SK-N-SH treated with all-trans-retinoic acid at 6 μM for 48 hours (cell line): Measurements from ENCODE around the gene SLC39A3.

Source experiments
- ARNTL ChIP-seq: fragments of 450-650 bp; formaldehyde crosslinking; IDR thresholded peaks from 2 replicates; pipeline ENCODE4 v1.5.0; 2020; ENCODE audit warnings: low read depth, mild to moderate bottlenecking, moderate library complexity, borderline replicate concordance
- CREB5 ChIP-seq: fragments of 250-450 bp; sonication (Bioruptor Pico); IDR thresholded peaks from 2 replicates; pipeline ENCODE4 v1.5.1; 2020; ENCODE audit warnings: low read depth, mild to moderate bottlenecking, moderate library complexity
- PATZ1 ChIP-seq: fragments of 250-450 bp; sonication (Bioruptor Pico); IDR thresholded peaks from 2 replicates; pipeline ENCODE4 v1.8.0; 2020; ENCODE audit warnings: mild to moderate bottlenecking, moderate library complexity, borderline replicate concordance
- ZNF565 ChIP-seq: fragments of 450-650 bp; formaldehyde crosslinking; conservative IDR thresholded peaks from 2 replicates; pipeline ENCODE4 v1.5.0; 2020; ENCODE audit warnings: low read depth, mild to moderate bottlenecking, moderate library complexity

- no peak for TF ChIP-seq ZNF565
- TF ChIP-seq CREB5 (CRISPR knock-in tag): no peak
- no peak for TF ChIP-seq ARNTL
- TF ChIP-seq PATZ1 (CRISPR knock-in tag): no peak
Observed at GRCh38 chr19:2780284-2780683, 40.5 kb upstream of the SLC39A3 start.
